IMR-90 (cell line): ENCODE measurements around the gene MYADML2.

Experiments used
- BHLHE40 ChIP-seq: fragments of 150-350 bp; IDR thresholded peaks from 2 replicates; pipeline ENCODE4 v1.6.1; 2016; ENCODE audit warnings: mild to moderate bottlenecking, low read depth, low read length
- RFX5 ChIP-seq: IDR thresholded peaks from 2 replicates; pipeline ENCODE4 v1.8.0; 2012; ENCODE audit warnings: low read depth, mild to moderate bottlenecking, low read length, moderate library complexity
- TF ChIP-seq, protein P1 (sequence below): conservative IDR thresholded peaks from 2 replicates; pipeline ENCODE4 v1.5.1; 2012; ENCODE audit warnings: mild to moderate bottlenecking, low read depth, low read length, improper control_type of control experiment

DNA sequence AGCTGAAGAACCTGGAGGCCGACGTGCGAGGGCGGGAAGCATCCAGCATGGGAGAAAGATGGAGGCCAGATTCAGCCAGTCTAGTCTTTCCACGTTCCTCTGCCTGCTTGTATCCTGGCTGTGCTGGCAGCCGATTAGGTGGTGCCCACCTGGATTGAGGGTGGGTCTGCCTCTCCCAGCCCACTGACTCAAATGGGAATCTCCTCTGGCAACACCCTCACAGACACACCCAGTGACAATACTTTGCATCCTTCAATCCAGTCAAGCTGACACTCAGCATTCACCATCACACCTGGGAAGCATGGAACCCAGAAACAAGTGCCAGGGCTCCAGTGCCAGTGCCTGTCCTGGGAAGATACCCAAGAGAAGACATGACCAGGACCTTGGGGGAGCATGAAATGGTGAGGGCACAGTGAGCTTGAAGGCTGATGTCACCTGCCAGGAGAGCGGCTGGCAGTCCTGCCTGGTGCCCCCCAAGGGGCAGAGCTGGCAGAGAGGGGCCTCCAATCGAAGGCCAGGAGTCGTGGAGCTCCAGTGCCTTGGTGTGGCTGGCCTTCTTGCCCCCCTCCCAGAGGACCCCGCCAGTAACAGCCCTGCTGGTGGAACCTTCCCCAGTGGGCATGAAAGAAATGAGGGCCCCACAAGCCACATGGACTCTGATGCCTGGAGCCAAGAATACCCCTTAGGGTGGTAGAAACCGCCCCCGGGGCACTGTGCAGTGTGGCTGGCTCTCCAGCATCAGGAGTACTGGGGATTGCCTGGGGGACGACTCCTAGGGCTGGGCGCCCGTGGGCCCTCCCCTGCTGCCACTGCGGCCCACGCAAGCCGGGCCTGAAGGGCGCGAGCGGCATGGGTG, 45.6 kb downstream of the MYADML2 start:
- TF ChIP-seq, protein P1, sequence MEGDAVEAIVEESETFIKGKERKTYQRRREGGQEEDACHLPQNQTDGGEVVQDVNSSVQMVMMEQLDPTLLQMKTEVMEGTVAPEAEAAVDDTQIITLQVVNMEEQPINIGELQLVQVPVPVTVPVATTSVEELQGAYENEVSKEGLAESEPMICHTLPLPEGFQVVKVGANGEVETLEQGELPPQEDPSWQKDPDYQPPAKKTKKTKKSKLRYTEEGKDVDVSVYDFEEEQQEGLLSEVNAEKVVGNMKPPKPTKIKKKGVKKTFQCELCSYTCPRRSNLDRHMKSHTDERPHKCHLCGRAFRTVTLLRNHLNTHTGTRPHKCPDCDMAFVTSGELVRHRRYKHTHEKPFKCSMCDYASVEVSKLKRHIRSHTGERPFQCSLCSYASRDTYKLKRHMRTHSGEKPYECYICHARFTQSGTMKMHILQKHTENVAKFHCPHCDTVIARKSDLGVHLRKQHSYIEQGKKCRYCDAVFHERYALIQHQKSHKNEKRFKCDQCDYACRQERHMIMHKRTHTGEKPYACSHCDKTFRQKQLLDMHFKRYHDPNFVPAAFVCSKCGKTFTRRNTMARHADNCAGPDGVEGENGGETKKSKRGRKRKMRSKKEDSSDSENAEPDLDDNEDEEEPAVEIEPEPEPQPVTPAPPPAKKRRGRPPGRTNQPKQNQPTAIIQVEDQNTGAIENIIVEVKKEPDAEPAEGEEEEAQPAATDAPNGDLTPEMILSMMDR, result no peak
- TF ChIP-seq BHLHE40, result no peak
- TF ChIP-seq RFX5, result no peak
